ENCODE measurements around the gene ABCA9.

The ABCA9 gene

GRCh38 chr17:69048634-69049033, 12.1 kb downstream of the ABCA9 start:
- Histone ChIP-seq H3K4me3 (ENCODE audit: control insufficient read depth in 1 of 7, extremely low read depth in 1 of 7, insufficient read depth in 4 of 7, low read depth in 2 of 7, low read length in 6 of 7) (no peak overlapping the region), H3K27ac (ENCODE audit: insufficient read depth in 1 of 2, low read depth in 1 of 2, low read length in 2 of 2, poor library complexity in 1 of 2, severe bottlenecking in 2 of 2) (peak overlapping the region in 1 of 2 experiments; percentile 76), H3K36me3 (ENCODE audit: control insufficient read depth in 4 of 4, insufficient read depth in 4 of 4, low read length in 3 of 4) (no peaks in the 10 kb centered on the region), H3K9me3 (ENCODE audit: control extremely low read depth in 1 of 5, control insufficient read depth in 4 of 5, insufficient read depth in 2 of 5, low read depth in 1 of 5, low read length in 4 of 5) (peaks cover 0 to 7% (median 0%) of the 10 kb centered on the region in 5 experiments), H3K27me3 (replicated peaks in 2 of 5; ENCODE audit: control insufficient read depth in 4 of 5, insufficient read depth in 5 of 5, low read length in 4 of 5) (no peaks in the 10 kb centered on the region), H3K4me1 (ENCODE audit: control extremely low read depth in 1 of 4, control insufficient read depth in 4 of 4, insufficient read depth in 4 of 4, low read length in 3 of 4) (peaks cover 0 to 28% (median 12%) of the 10 kb centered on the region in 4 experiments)
- CTCF ChIA-PET: no interaction called here
- 80% methylated on average over 1 of the region's 2 CpGs for WGBS (ENCODE audit: insufficient coverage)
- DNase-seq: no peak
- POLR2A ChIA-PET: no interaction called here

GRCh38 chr17:69047368-69048263, 13.1 kb downstream of the ABCA9 start:
- Histone ChIP-seq H3K9me3 (ENCODE audit: control extremely low read depth in 1 of 5, control insufficient read depth in 4 of 5, insufficient read depth in 2 of 5, low read depth in 1 of 5, low read length in 4 of 5) (peaks cover 0 to 10% (median 0%) of the 10 kb centered on the region in 5 experiments), H3K4me1 (ENCODE audit: control extremely low read depth in 1 of 4, control insufficient read depth in 4 of 4, insufficient read depth in 4 of 4, low read length in 3 of 4) (peaks cover 0 to 28% (median 12%) of the 10 kb centered on the region in 4 experiments), H3K4me3 (ENCODE audit: control insufficient read depth in 1 of 7, extremely low read depth in 1 of 7, insufficient read depth in 4 of 7, low read depth in 2 of 7, low read length in 6 of 7) (peak overlapping the region in 1 of 7 experiments; percentile 3), H3K27ac (ENCODE audit: insufficient read depth in 1 of 2, low read depth in 1 of 2, low read length in 2 of 2, poor library complexity in 1 of 2, severe bottlenecking in 2 of 2) (peak overlapping the region in 1 of 2 experiments; percentile 76), H3K27me3 (replicated peaks in 2 of 5; ENCODE audit: control insufficient read depth in 4 of 5, insufficient read depth in 5 of 5, low read length in 4 of 5) (no peaks in the 10 kb centered on the region), H3K36me3 (ENCODE audit: control insufficient read depth in 4 of 4, insufficient read depth in 4 of 4, low read length in 3 of 4) (no peaks in the 10 kb centered on the region)
- CTCF ChIA-PET: no interaction called here
- 6% methylated on average over 3 of the region's 3 CpGs for WGBS (ENCODE audit: insufficient coverage)
- POLR2A ChIA-PET: no interaction called here
- peak; percentile 14 to 72 (median 58) for DNase-seq

GRCh38 chr17:69046121-69046807, 14.5 kb downstream of the ABCA9 start:
- H3K27me3 ChIP-seq (replicated peaks in 2 of 5; ENCODE audit: control insufficient read depth in 4 of 5, insufficient read depth in 5 of 5, low read length in 4 of 5): no peaks in the 10 kb centered on the region
- no peaks in the 10 kb centered on the region for H3K36me3 ChIP-seq (ENCODE audit: control insufficient read depth in 4 of 4, insufficient read depth in 4 of 4, low read length in 3 of 4)
- POLR2A ChIA-PET: no interaction called here
- H3K4me3 ChIP-seq (ENCODE audit: control insufficient read depth in 1 of 7, extremely low read depth in 1 of 7, insufficient read depth in 4 of 7, low read depth in 2 of 7, low read length in 6 of 7): no peak overlapping the region
- peaks cover 0 to 8% (median 0%) of the 10 kb centered on the region in 5 experiments for H3K9me3 ChIP-seq (ENCODE audit: control extremely low read depth in 1 of 5, control insufficient read depth in 4 of 5, insufficient read depth in 2 of 5, low read depth in 1 of 5, low read length in 4 of 5)
- CTCF ChIA-PET: no interaction called here
- DNase-seq: no peak
- WGBS (ENCODE audit: insufficient coverage): 100% methylated on average over 2 of the region's 4 CpGs
- H3K4me1 ChIP-seq (ENCODE audit: control extremely low read depth in 1 of 4, control insufficient read depth in 4 of 4, insufficient read depth in 4 of 4, low read length in 3 of 4): peaks cover 0 to 26% (median 12%) of the 10 kb centered on the region in 4 experiments
- no peak overlapping the region for H3K27ac ChIP-seq (ENCODE audit: insufficient read depth in 1 of 2, low read depth in 1 of 2, low read length in 2 of 2, poor library complexity in 1 of 2, severe bottlenecking in 2 of 2)

GRCh38 chr17:69045646-69046045, 15.1 kb downstream of the ABCA9 start:
- no CpG with 5 or more reads among the region's 2 CpGs for WGBS (ENCODE audit: insufficient coverage)
- no peak overlapping the region for H3K4me3 ChIP-seq (ENCODE audit: control insufficient read depth in 1 of 7, extremely low read depth in 1 of 7, insufficient read depth in 4 of 7, low read depth in 2 of 7, low read length in 6 of 7)
- H3K9me3 ChIP-seq (ENCODE audit: control extremely low read depth in 1 of 5, control insufficient read depth in 4 of 5, insufficient read depth in 2 of 5, low read depth in 1 of 5, low read length in 4 of 5): peaks cover 0 to 8% (median 0%) of the 10 kb centered on the region in 5 experiments
- no peak overlapping the region for H3K27ac ChIP-seq (ENCODE audit: insufficient read depth in 1 of 2, low read depth in 1 of 2, low read length in 2 of 2, poor library complexity in 1 of 2, severe bottlenecking in 2 of 2)
- no peaks in the 10 kb centered on the region for H3K27me3 ChIP-seq (replicated peaks in 2 of 5; ENCODE audit: control insufficient read depth in 4 of 5, insufficient read depth in 5 of 5, low read length in 4 of 5)
- CTCF ChIA-PET: no interaction called here
- DNase-seq: no peak
- peaks cover 0 to 21% (median 12%) of the 10 kb centered on the region in 4 experiments for H3K4me1 ChIP-seq (ENCODE audit: control extremely low read depth in 1 of 4, control insufficient read depth in 4 of 4, insufficient read depth in 4 of 4, low read length in 3 of 4)
- H3K36me3 ChIP-seq (ENCODE audit: control insufficient read depth in 4 of 4, insufficient read depth in 4 of 4, low read length in 3 of 4): no peaks in the 10 kb centered on the region
- POLR2A ChIA-PET: no interaction called here

- peaks cover 0 to 21% (median 12%) of the 10 kb centered on the region in 4 experiments for H3K4me1 ChIP-seq (ENCODE audit: control extremely low read depth in 1 of 4, control insufficient read depth in 4 of 4, insufficient read depth in 4 of 4, low read length in 3 of 4)
- no peaks in the 10 kb centered on the region for H3K36me3 ChIP-seq (ENCODE audit: control insufficient read depth in 4 of 4, insufficient read depth in 4 of 4, low read length in 3 of 4)
- no CpG with 5 or more reads among the region's 2 CpGs for WGBS (ENCODE audit: insufficient coverage)
- DNase-seq: no peak
- H3K9me3 ChIP-seq (ENCODE audit: control extremely low read depth in 1 of 5, control insufficient read depth in 4 of 5, insufficient read depth in 2 of 5, low read depth in 1 of 5, low read length in 4 of 5): peaks cover 0 to 8% (median 0%) of the 10 kb centered on the region in 5 experiments
- H3K27me3 ChIP-seq (replicated peaks in 2 of 5; ENCODE audit: control insufficient read depth in 4 of 5, insufficient read depth in 5 of 5, low read length in 4 of 5): no peaks in the 10 kb centered on the region
- ChIA-PET CTCF (interaction anchor here (0.6 kb wide), 1 partner anchor 16 kb away, joined by 3 read pairs; the partner anchor contains the start of gene ABCA9), POLR2A (no interaction called here)
- H3K4me3 ChIP-seq (ENCODE audit: control insufficient read depth in 1 of 7, extremely low read depth in 1 of 7, insufficient read depth in 4 of 7, low read depth in 2 of 7, low read length in 6 of 7): no peak overlapping the region
- H3K27ac ChIP-seq (ENCODE audit: insufficient read depth in 1 of 2, low read depth in 1 of 2, low read length in 2 of 2, poor library complexity in 1 of 2, severe bottlenecking in 2 of 2): no peak overlapping the region
Observed at GRCh38 chr17:69044371-69044770, 16.4 kb downstream of the ABCA9 start.

- Histone ChIP-seq H3K4me1 (ENCODE audit: control extremely low read depth in 1 of 4, control insufficient read depth in 4 of 4, insufficient read depth in 4 of 4, low read length in 3 of 4) (peaks cover 0 to 17% (median 10%) of the 10 kb centered on the region in 4 experiments), H3K4me3 (ENCODE audit: control insufficient read depth in 1 of 7, extremely low read depth in 1 of 7, insufficient read depth in 4 of 7, low read depth in 2 of 7, low read length in 6 of 7) (no peak overlapping the region), H3K36me3 (ENCODE audit: control insufficient read depth in 4 of 4, insufficient read depth in 4 of 4, low read length in 3 of 4) (no peaks in the 10 kb centered on the region), H3K27me3 (replicated peaks in 2 of 5; ENCODE audit: control insufficient read depth in 4 of 5, insufficient read depth in 5 of 5, low read length in 4 of 5) (no peaks in the 10 kb centered on the region), H3K27ac (ENCODE audit: insufficient read depth in 1 of 2, low read depth in 1 of 2, low read length in 2 of 2, poor library complexity in 1 of 2, severe bottlenecking in 2 of 2) (no peak overlapping the region), H3K9me3 (ENCODE audit: control extremely low read depth in 1 of 5, control insufficient read depth in 4 of 5, insufficient read depth in 2 of 5, low read depth in 1 of 5, low read length in 4 of 5) (peaks cover 0 to 7% (median 0%) of the 10 kb centered on the region in 5 experiments)
- ChIA-PET POLR2A (no interaction called here), CTCF (no interaction called here)
- no CpG with 5 or more reads among the region's 6 CpGs for WGBS (ENCODE audit: insufficient coverage)
- no peak for DNase-seq
Observed at GRCh38 chr17:69043098-69043734, 17.5 kb downstream of the ABCA9 start.
